Sigmoid colon (tissue), 4 donors: Measurements from ENCODE around the gene PDK1.

ENCODE experiments used
- CTCF ChIP-seq, 4 experiments: fragments of 450-650 bp in 3 of 4; fragments of 200-600 bp in 1 of 4; IDR thresholded peaks; one replicate each; pipeline ENCODE4 v1.5.1; 2016 to 2019; ENCODE audit warnings: antibody characterized with exemption in 4 of 4, mild to moderate bottlenecking in 3 of 4, moderate library complexity in 2 of 4
- EP300 ChIP-seq, 4 donors: sonication (generic); formaldehyde crosslinking; IDR thresholded peaks; one replicate each; pipeline ENCODE4 v1.6.1; 2017; ENCODE audit warnings: antibody characterized with exemption in 4 of 4
- POLR2A ChIP-seq, 2 donors: fragments of 450-650 bp; IDR thresholded peaks; one replicate each; pipeline ENCODE4 v1.6.1; 2016; ENCODE audit warnings: antibody characterized with exemption in 2 of 2, mild to moderate bottlenecking in 2 of 2, moderate library complexity in 2 of 2
- POLR2AphosphoS5 ChIP-seq, 4 donors: sonication (generic); formaldehyde crosslinking; IDR thresholded peaks; one replicate each; pipeline ENCODE4 v1.6.1; 2017; ENCODE audit warnings: antibody characterized with exemption in 4 of 4

- no peak for TF ChIP-seq POLR2AphosphoS5 (IDR thresholded peaks at IDR 0.05)
- no peak for TF ChIP-seq EP300 (IDR thresholded peaks at IDR 0.05)
- no peak for TF ChIP-seq CTCF (IDR thresholded peaks at IDR 0.05)
- TF ChIP-seq POLR2A (IDR thresholded peaks at IDR 0.05): no peak
Observed at GRCh38 chr2:172624996-172625395, 69.1 kb downstream of the PDK1 start.
